Measurements from ENCODE around the gene PKP4. TPM values are rescaled to one million over a fixed set of nuclear protein-coding genes. Genes with fewer than 3 reads are reported as not detected.

The PKP4 gene
- total RNA-seq, 2 donors from 2014 or later: 90.5 to 102 TPM

- H3K4me3 ChIP-seq (ENCODE audit: low read length): no peak overlapping the region
- H3K27me3 ChIP-seq (ENCODE audit: control insufficient read depth, insufficient read depth, low read length, poor library complexity, severe bottlenecking): no peaks in the 10 kb centered on the region
- H3K4me1 ChIP-seq (ENCODE audit: control insufficient read depth, insufficient read depth, low read length): no peaks in the 10 kb centered on the region
- Mint-ChIP-seq H3K4me3 (no peak overlapping the region), H3K27me3 (ENCODE audit: insufficient read depth) (no peaks in the 10 kb centered on the region), H3K36me3 (ENCODE audit: low read depth) (peaks cover 14% of the 10 kb centered on the region), H3K4me1 (peaks cover 7% of the 10 kb centered on the region), H3K9me3 (no peaks in the 10 kb centered on the region), H3K27ac (no peak overlapping the region)
- H3K27ac ChIP-seq (ENCODE audit: low read depth, low read length): no peak overlapping the region
- H3K36me3 ChIP-seq (ENCODE audit: control insufficient read depth, insufficient read depth, low read length): peaks cover 4% of the 10 kb centered on the region
- no peaks in the 10 kb centered on the region for H3K9me3 ChIP-seq (ENCODE audit: control insufficient read depth, low read length)
- no peak for DNase-seq
- TF ChIP-seq, protein P1, sequence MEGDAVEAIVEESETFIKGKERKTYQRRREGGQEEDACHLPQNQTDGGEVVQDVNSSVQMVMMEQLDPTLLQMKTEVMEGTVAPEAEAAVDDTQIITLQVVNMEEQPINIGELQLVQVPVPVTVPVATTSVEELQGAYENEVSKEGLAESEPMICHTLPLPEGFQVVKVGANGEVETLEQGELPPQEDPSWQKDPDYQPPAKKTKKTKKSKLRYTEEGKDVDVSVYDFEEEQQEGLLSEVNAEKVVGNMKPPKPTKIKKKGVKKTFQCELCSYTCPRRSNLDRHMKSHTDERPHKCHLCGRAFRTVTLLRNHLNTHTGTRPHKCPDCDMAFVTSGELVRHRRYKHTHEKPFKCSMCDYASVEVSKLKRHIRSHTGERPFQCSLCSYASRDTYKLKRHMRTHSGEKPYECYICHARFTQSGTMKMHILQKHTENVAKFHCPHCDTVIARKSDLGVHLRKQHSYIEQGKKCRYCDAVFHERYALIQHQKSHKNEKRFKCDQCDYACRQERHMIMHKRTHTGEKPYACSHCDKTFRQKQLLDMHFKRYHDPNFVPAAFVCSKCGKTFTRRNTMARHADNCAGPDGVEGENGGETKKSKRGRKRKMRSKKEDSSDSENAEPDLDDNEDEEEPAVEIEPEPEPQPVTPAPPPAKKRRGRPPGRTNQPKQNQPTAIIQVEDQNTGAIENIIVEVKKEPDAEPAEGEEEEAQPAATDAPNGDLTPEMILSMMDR (conservative IDR thresholded peaks at IDR 0.05): no peak
- H3K9ac ChIP-seq (ENCODE audit: extremely low read depth, low read length, poor library complexity, severe bottlenecking): no peak overlapping the region
- 94% methylated on average over 1 of the region's 1 CpG; no CpG with 5 or more reads in 1 of the 2 experiments for WGBS, 2 experiments (ENCODE audit: insufficient coverage in 1 of 2, insufficient read length in 1 of 2)
Observed at GRCh38 chr2:158542577-158542976, 85.8 kb downstream of the PKP4 start.

DNA sequence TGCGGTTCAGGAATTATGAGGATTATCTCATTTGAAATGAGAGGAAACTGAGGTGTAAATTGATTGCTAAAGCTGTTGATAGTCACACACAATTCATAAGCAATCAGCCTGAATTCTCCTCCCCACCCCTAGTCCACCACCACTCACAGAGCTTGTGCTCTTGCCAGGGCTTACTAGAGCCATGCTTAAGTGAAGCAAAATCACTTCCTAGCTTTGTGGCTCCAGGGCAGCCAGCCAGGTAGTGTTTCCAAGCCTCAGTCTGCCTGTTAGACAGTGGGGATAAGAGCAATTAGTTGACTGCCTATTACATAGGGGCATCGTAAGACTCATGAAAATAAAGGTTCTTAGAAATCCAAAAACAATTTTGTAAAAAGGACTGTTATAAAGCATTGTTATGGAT, 87.2 kb downstream of the PKP4 start:
- Histone ChIP-seq H3K27ac (ENCODE audit: low read depth, low read length) (no peak overlapping the region), H3K4me3 (ENCODE audit: low read length) (no peak overlapping the region), H3K27me3 (ENCODE audit: control insufficient read depth, insufficient read depth, low read length, poor library complexity, severe bottlenecking) (no peaks in the 10 kb centered on the region), H3K4me1 (ENCODE audit: control insufficient read depth, insufficient read depth, low read length) (no peaks in the 10 kb centered on the region), H3K9ac (ENCODE audit: extremely low read depth, low read length, poor library complexity, severe bottlenecking) (no peak overlapping the region), H3K9me3 (ENCODE audit: control insufficient read depth, low read length) (no peaks in the 10 kb centered on the region), H3K36me3 (ENCODE audit: control insufficient read depth, insufficient read depth, low read length) (peaks cover 11% of the 10 kb centered on the region)
- Mint-ChIP-seq H3K4me1 (peaks cover 7% of the 10 kb centered on the region), H3K27me3 (ENCODE audit: insufficient read depth) (no peaks in the 10 kb centered on the region), H3K4me3 (no peak overlapping the region), H3K27ac (no peak overlapping the region), H3K36me3 (ENCODE audit: low read depth) (peaks cover 11% of the 10 kb centered on the region), H3K9me3 (no peaks in the 10 kb centered on the region)
- whole genome bisulfite sequencing, 2 experiments (ENCODE audit: insufficient coverage in 1 of 2, insufficient read length in 1 of 2): 94% methylated on average over 2 of the region's 2 CpGs; no CpG with 5 or more reads in 1 of the 2 experiments
- no peak for DNase-seq
- TF ChIP-seq, protein P1 (conservative IDR thresholded peaks at IDR 0.05): no peak

- TF ChIP-seq, protein P1 (conservative IDR thresholded peaks at IDR 0.05): no peak
- H3K9me3 ChIP-seq (ENCODE audit: control insufficient read depth, low read length): no peaks in the 10 kb centered on the region
- 60 to 91% methylated on average over 1 of the region's 1 CpG for WGBS, 2 experiments (ENCODE audit: insufficient coverage in 1 of 2, insufficient read length in 1 of 2)
- H3K27ac ChIP-seq (ENCODE audit: low read depth, low read length): no peak overlapping the region
- H3K27me3 ChIP-seq (ENCODE audit: control insufficient read depth, insufficient read depth, low read length, poor library complexity, severe bottlenecking): no peaks in the 10 kb centered on the region
- no peak for DNase-seq
- Mint-ChIP-seq H3K27ac (no peak overlapping the region), H3K4me1 (peaks cover 7% of the 10 kb centered on the region), H3K27me3 (ENCODE audit: insufficient read depth) (no peaks in the 10 kb centered on the region), H3K36me3 (ENCODE audit: low read depth) (peaks cover 12% of the 10 kb centered on the region), H3K9me3 (no peaks in the 10 kb centered on the region), H3K4me3 (no peak overlapping the region)
- no peaks in the 10 kb centered on the region for H3K4me1 ChIP-seq (ENCODE audit: control insufficient read depth, insufficient read depth, low read length)
- H3K36me3 ChIP-seq (ENCODE audit: control insufficient read depth, insufficient read depth, low read length): peaks cover 12% of the 10 kb centered on the region
- H3K4me3 ChIP-seq (ENCODE audit: low read length): no peak overlapping the region
- no peak overlapping the region for H3K9ac ChIP-seq (ENCODE audit: extremely low read depth, low read length, poor library complexity, severe bottlenecking)
Observed at GRCh38 chr2:158544998-158545397, 88.2 kb downstream of the PKP4 start.

Measured in endodermal cell (in vitro differentiated cells).